ENCODE data around the gene TRIM14. TPM values are rescaled to one million over a fixed set of nuclear protein-coding genes. Genes with fewer than 3 reads are reported as not detected.
A peak's percentile ranks its signal among the peaks of the same experiment; 100 is the strongest.

Gene TRIM14
- total and polyA plus RNA-seq, 2 of the 13 experiments (the other 11 are each of a cell fraction or from before 2014, with no cell fraction given): 9.2 to 13.0 TPM

- TF ChIP-seq SMC3 (IDR thresholded peaks at IDR 0.05; ENCODE audit: low read length): no peak
- peak; percentile 60; the same call in 1 of the 2 replicates for TF ChIP-seq ZSCAN21 (CRISPR knock-in tag; IDR thresholded peaks at IDR 0.05; ENCODE audit: borderline replicate concordance)
- TF ChIP-seq FUBP1 (CRISPR knock-in tag; IDR thresholded peaks at IDR 0.05; ENCODE audit: borderline replicate concordance): no peak
- TF ChIP-seq ZNF30 (CRISPR knock-in tag; IDR thresholded peaks at IDR 0.05): no peak
- no peak for TF ChIP-seq ZNF274 (CRISPR knock-in tag; IDR thresholded peaks at IDR 0.05)
- no peak for TF ChIP-seq ZNF619 (CRISPR knock-in tag; IDR thresholded peaks at IDR 0.05)
- TF ChIP-seq ZNF616 (CRISPR knock-in tag; IDR thresholded peaks at IDR 0.05; ENCODE audit: low read depth): no peak
- no peak for TF ChIP-seq ZBTB46 (CRISPR knock-in tag; IDR thresholded peaks at IDR 0.05; ENCODE audit: borderline replicate concordance)
- no peak for TF ChIP-seq ZNF317 (CRISPR knock-in tag; IDR thresholded peaks at IDR 0.05)
- TF ChIP-seq, protein P1, sequence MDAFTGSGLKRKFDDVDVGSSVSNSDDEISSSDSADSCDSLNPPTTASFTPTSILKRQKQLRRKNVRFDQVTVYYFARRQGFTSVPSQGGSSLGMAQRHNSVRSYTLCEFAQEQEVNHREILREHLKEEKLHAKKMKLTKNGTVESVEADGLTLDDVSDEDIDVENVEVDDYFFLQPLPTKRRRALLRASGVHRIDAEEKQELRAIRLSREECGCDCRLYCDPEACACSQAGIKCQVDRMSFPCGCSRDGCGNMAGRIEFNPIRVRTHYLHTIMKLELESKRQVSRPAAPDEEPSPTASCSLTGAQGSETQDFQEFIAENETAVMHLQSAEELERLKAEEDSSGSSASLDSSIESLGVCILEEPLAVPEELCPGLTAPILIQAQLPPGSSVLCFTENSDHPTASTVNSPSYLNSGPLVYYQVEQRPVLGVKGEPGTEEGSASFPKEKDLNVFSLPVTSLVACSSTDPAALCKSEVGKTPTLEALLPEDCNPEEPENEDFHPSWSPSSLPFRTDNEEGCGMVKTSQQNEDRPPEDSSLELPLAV (CRISPR knock-in tag; conservative IDR thresholded peaks at IDR 0.05; ENCODE audit: low read depth): no peak
- TF ChIP-seq CREB3 (CRISPR knock-in tag; IDR thresholded peaks at IDR 0.05): no peak
- no peak for TF ChIP-seq NPAS2 (CRISPR knock-in tag; IDR thresholded peaks at IDR 0.05; ENCODE audit: borderline replicate concordance)
- no peak for TF ChIP-seq KDM4B (CRISPR knock-in tag; IDR thresholded peaks at IDR 0.05)
- TF ChIP-seq PLSCR1 (CRISPR knock-in tag; IDR thresholded peaks at IDR 0.05; ENCODE audit: borderline replicate concordance): no peak
- TF ChIP-seq GFI1 (CRISPR knock-in tag; IDR thresholded peaks at IDR 0.05; ENCODE audit: borderline replicate concordance): no peak
- no peak for TF ChIP-seq ZNF609 (CRISPR knock-in tag; IDR thresholded peaks at IDR 0.05; ENCODE audit: borderline replicate concordance)
- TF ChIP-seq, protein P2, sequence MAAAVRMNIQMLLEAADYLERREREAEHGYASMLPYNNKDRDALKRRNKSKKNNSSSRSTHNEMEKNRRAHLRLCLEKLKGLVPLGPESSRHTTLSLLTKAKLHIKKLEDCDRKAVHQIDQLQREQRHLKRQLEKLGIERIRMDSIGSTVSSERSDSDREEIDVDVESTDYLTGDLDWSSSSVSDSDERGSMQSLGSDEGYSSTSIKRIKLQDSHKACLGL (CRISPR knock-in tag; IDR thresholded peaks at IDR 0.05): no peak
These were observed 31.1 kb upstream of the TRIM14 start (continued) for GRCh38 chr9:98150164-98150563.

All from HepG2 (cell line).